ENCODE data around the gene TFB1M. TPM values are rescaled to one million over a fixed set of nuclear protein-coding genes. Genes with fewer than 3 reads are reported as not detected.
"Not testable (repeated sequence)": the region's sequence is repeated elsewhere in the genome, so short reads cannot be mapped to it uniquely, and the experiment has no call there.

Gene TFB1M
- total RNA-seq, 1 donor from 2014 or later = 41.4 TPM

GRCh38 chr6:155340464-155341129, 26.3 kb upstream of the TFB1M start:
- DNase-seq = no peak
- H3K4me3 Mint-ChIP-seq = no peak overlapping the region
- peaks cover 26% of the 10 kb centered on the region for H3K4me1 Mint-ChIP-seq
- intact Hi-C loops (cut with micrococcal nuclease) = loop anchor here (2.0 kb wide), 1 partner anchor 66 kb away; no protein-coding TSS in a partner anchor
- H3K36me3 Mint-ChIP-seq (ENCODE audit: low read depth) = peaks cover 33% of the 10 kb centered on the region
- H3K27ac Mint-ChIP-seq = no peak overlapping the region
- H3K9me3 Mint-ChIP-seq = peaks cover 56% of the 10 kb centered on the region
- H3K27me3 Mint-ChIP-seq = no peaks in the 10 kb centered on the region

- DNase-seq, H3K27me3 Mint-ChIP-seq, H3K4me3 Mint-ChIP-seq, H3K27ac Mint-ChIP-seq: not testable (repeated sequence)
- intact Hi-C loops (cut with micrococcal nuclease) = loop anchor here (2.0 kb wide), 1 partner anchor 67 kb away; no protein-coding TSS in a partner anchor
- Mint-ChIP-seq H3K9me3 (peaks cover 50% of the 10 kb centered on the region), H3K36me3 (ENCODE audit: low read depth) (peaks cover 33% of the 10 kb centered on the region), H3K4me1 (peaks cover 26% of the 10 kb centered on the region)
These were observed 25.6 kb upstream of the TFB1M start for GRCh38 chr6:155339929-155340328.

- DNase-seq; H3K27me3 Mint-ChIP-seq; intact Hi-C loops (cut with micrococcal nuclease): not testable (repeated sequence)
- Mint-ChIP-seq H3K27ac (peak overlapping the region; percentile 68), H3K4me3 (peak overlapping the region; percentile 13), H3K9me3 (peaks cover 44% of the 10 kb centered on the region), H3K36me3 (ENCODE audit: low read depth) (peaks cover 33% of the 10 kb centered on the region), H3K4me1 (peaks cover 36% of the 10 kb centered on the region)
These were observed 24.0 kb upstream of the TFB1M start for GRCh38 chr6:155338237-155338636.

GRCh38 chr6:155335265-155335664, 21.0 kb upstream of the TFB1M start:
- Mint-ChIP-seq H3K27ac (no peak overlapping the region), H3K4me3 (no peak overlapping the region), H3K27me3 (no peaks in the 10 kb centered on the region), H3K36me3 (ENCODE audit: low read depth) (peaks cover 30% of the 10 kb centered on the region), H3K4me1 (peaks cover 41% of the 10 kb centered on the region), H3K9me3 (peaks cover 41% of the 10 kb centered on the region)
- intact Hi-C loops (cut with micrococcal nuclease) = no loop called here
- no peak for DNase-seq

- Mint-ChIP-seq H3K9me3 (peaks cover 35% of the 10 kb centered on the region), H3K36me3 (ENCODE audit: low read depth) (peaks cover 21% of the 10 kb centered on the region), H3K27ac (peak overlapping the region; percentile 72), H3K4me3 (peak overlapping the region; percentile 61), H3K4me1 (peaks cover 42% of the 10 kb centered on the region)
- H3K27me3 Mint-ChIP-seq; intact Hi-C loops (cut with micrococcal nuclease); DNase-seq: not testable (repeated sequence)
These were observed 19.8 kb upstream of the TFB1M start for GRCh38 chr6:155334073-155334472.

GRCh38 chr6:155333414-155333813, 19.1 kb upstream of the TFB1M start:
- peaks cover 31% of the 10 kb centered on the region for H3K9me3 Mint-ChIP-seq
- peak overlapping the region; percentile 72 for H3K27ac Mint-ChIP-seq
- no peaks in the 10 kb centered on the region for H3K27me3 Mint-ChIP-seq
- intact Hi-C loops (cut with micrococcal nuclease) = loop anchor here (1.0 kb wide), 1 partner anchor 85 kb away; no protein-coding TSS in a partner anchor
- DNase-seq = peak; percentile 65
- peaks cover 15% of the 10 kb centered on the region for H3K36me3 Mint-ChIP-seq (ENCODE audit: low read depth)
- H3K4me1 Mint-ChIP-seq = peaks cover 42% of the 10 kb centered on the region
- H3K4me3 Mint-ChIP-seq = peak overlapping the region; percentile 61

GRCh38 chr6:155330922-155331321, 16.6 kb upstream of the TFB1M start:
- peaks cover 38% of the 10 kb centered on the region for H3K4me1 Mint-ChIP-seq
- intact Hi-C loops (cut with micrococcal nuclease) = no loop called here

GRCh38 chr6:155330133-155330734, 15.9 kb upstream of the TFB1M start:
- intact Hi-C loops (cut with micrococcal nuclease) = no loop called here
- Mint-ChIP-seq H3K36me3 (ENCODE audit: low read depth) (peaks cover 2% of the 10 kb centered on the region), H3K4me1 (peaks cover 35% of the 10 kb centered on the region), H3K9me3 (peaks cover 4% of the 10 kb centered on the region), H3K27ac (no peak overlapping the region), H3K4me3 (no peak overlapping the region), H3K27me3 (no peaks in the 10 kb centered on the region)
- no peak for DNase-seq

More at GRCh38 chr6:155330922-155331321, 16.6 kb upstream of the TFB1M start:
- DNase-seq = no peak
- H3K36me3 Mint-ChIP-seq (ENCODE audit: low read depth) = peaks cover 5% of the 10 kb centered on the region
- no peaks in the 10 kb centered on the region for H3K27me3 Mint-ChIP-seq
- H3K9me3 Mint-ChIP-seq = peaks cover 8% of the 10 kb centered on the region
- no peak overlapping the region for H3K4me3 Mint-ChIP-seq
- no peak overlapping the region for H3K27ac Mint-ChIP-seq

GRCh38 chr6:155329460-155330132, 15.3 kb upstream of the TFB1M start:
- intact Hi-C loops (cut with micrococcal nuclease) = loop anchor here (5.0 to 10.0 kb wide), 3 partner anchors 378 to 1945 kb away; no protein-coding TSS in a partner anchor
- Mint-ChIP-seq H3K27ac (no peak overlapping the region), H3K36me3 (ENCODE audit: low read depth) (no peaks in the 10 kb centered on the region), H3K27me3 (no peaks in the 10 kb centered on the region), H3K4me3 (no peak overlapping the region), H3K4me1 (peaks cover 35% of the 10 kb centered on the region), H3K9me3 (peaks cover 4% of the 10 kb centered on the region)
- DNase-seq = no peak

- no peaks in the 10 kb centered on the region for H3K27me3 Mint-ChIP-seq
- peaks cover 4% of the 10 kb centered on the region for H3K9me3 Mint-ChIP-seq
- no peak overlapping the region for H3K4me3 Mint-ChIP-seq
- intact Hi-C loops (cut with micrococcal nuclease) = loop anchor here (5.0 to 10.0 kb wide), 3 partner anchors 379 to 1946 kb away; no protein-coding TSS in a partner anchor
- H3K36me3 Mint-ChIP-seq (ENCODE audit: low read depth) = no peaks in the 10 kb centered on the region
- no peak overlapping the region for H3K27ac Mint-ChIP-seq
- H3K4me1 Mint-ChIP-seq = peaks cover 32% of the 10 kb centered on the region
- no peak for DNase-seq
These were observed 14.5 kb upstream of the TFB1M start for GRCh38 chr6:155328539-155329459.

- H3K36me3 Mint-ChIP-seq (ENCODE audit: low read depth) = no peaks in the 10 kb centered on the region
- no peak for DNase-seq
These were observed 13.8 kb upstream of the TFB1M start for GRCh38 chr6:155328074-155328538.

GRCh38 chr6:155327326-155328073, 13.2 kb upstream of the TFB1M start:
- Mint-ChIP-seq H3K27ac (peak overlapping the region; percentile 48), H3K36me3 (ENCODE audit: low read depth) (no peaks in the 10 kb centered on the region), H3K4me1 (peaks cover 23% of the 10 kb centered on the region), H3K27me3 (no peaks in the 10 kb centered on the region), H3K4me3 (no peak overlapping the region), H3K9me3 (peaks cover 4% of the 10 kb centered on the region)
- intact Hi-C loops (cut with micrococcal nuclease) = loop anchor here (1.0 to 10.0 kb wide), 4 partner anchors 203 to 1947 kb away; no protein-coding TSS in a partner anchor
- peak; percentile 88 for DNase-seq

More at GRCh38 chr6:155328074-155328538, 13.8 kb upstream of the TFB1M start:
- Mint-ChIP-seq H3K27ac (no peak overlapping the region), H3K27me3 (no peaks in the 10 kb centered on the region), H3K4me3 (no peak overlapping the region), H3K9me3 (peaks cover 4% of the 10 kb centered on the region), H3K4me1 (peaks cover 25% of the 10 kb centered on the region)
- intact Hi-C loops (cut with micrococcal nuclease) = loop anchor here (5.0 to 10.0 kb wide), 3 partner anchors 379 to 1947 kb away; no protein-coding TSS in a partner anchor
